Measurements from ENCODE around the gene ZEB1.

Gene ZEB1
- 89.6 to 190 reads per million in 2 donors for total RNA-seq

DNA sequence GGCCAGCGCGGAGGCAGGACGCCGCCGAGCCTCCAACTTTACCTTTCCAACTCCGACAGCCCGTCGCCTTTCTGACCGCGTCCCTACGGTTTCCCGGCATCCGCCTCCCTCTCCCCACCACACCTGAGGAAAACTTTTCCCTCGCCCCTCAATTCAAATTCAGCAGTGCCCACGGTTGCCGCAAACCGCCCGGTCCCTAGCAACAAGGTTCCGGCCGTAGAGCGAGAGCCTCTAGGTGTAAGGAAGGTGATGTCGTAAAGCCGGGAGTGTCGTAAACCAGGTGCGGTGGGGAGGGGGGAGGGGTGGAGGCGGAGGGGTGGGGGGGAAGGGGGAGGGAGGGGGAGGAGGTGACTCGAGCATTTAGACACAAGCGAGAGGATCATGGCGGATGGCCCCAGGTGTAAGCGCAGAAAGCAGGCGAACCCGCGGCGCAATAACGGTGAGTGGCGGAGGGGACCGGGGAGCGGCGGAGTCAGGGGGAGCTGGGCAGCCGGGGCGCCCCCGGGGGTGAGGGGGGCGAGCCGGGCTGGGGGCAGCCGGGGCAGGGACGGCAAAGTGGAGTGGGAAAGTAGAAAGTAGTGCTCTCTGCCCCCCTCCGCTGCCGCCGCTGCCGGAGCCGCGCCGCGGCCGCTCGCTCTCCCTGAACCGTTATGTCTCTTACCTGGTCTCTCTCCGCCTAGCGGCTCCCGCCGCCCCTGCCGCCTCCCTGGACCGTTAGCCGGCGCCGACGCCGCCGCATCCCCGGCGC is at the start of gene ZEB1:
ZEB1 (plus strand) TSS at position 363 of the 748 bp plus-strand sequence; CDS start at position 382, 19 bp downstream.
- DNase-seq = peak; percentile 78 to 98 (median 88)

DNA sequence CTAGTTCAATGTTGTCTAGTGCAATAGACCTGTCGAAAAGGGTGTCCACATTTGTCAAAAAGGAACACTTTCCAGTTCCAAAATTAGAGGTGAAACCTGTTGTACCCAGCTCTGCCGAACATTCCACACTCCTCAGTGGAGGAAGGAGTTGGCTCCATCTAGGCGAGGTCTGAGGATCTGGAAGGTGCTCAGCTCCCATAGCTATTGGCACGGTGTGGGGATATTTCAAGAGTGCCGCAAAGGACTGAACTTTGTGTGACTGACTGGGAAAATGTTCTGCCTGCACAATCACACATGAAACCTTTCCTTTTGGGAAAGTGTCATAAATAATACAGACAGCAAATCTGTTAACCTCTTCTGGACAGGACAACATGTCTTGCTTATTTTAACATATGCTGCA is 48.1 kb upstream of the ZEB1 start:
- DNase-seq = no peak

DNA sequence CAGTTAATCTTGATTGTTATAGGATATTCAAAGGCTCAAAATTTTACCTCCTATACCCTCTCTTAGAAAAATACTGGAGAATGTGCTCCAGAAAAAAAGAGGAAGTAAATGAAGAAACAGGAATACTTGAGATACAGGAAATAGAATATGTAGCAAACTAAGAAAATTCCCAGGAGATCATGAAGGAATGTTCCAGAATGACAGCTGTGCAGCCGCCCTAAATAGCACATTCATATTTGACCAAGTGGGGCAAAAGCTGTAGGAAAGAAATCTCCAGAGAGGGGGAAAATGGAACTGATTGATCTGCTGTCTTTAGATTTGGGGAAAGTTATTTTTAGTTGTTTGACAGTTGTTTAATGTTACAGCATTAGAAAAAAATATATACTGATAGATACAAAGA is 46.2 kb upstream of the ZEB1 start:
- DNase-seq = no peak

DNA sequence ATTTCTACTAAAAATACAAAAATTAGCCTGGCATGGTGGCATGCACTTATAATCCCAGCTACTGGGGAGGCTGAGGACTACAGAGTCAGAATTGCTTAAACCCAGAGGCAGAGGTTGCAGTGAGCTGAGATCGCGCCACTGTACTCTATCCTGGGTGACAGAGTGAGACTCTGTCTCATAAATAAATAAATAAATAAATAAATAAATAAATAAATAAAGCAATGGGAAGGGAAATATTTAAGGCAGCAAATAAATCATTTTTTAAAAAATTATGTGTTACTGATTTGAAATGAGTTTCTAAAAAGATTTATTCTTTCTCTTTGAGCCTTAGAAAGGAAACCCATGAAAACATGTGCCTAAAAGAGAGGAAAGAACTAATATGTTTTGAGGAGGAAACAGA is 45.2 kb upstream of the ZEB1 start:
- DNase-seq = no peak

DNA sequence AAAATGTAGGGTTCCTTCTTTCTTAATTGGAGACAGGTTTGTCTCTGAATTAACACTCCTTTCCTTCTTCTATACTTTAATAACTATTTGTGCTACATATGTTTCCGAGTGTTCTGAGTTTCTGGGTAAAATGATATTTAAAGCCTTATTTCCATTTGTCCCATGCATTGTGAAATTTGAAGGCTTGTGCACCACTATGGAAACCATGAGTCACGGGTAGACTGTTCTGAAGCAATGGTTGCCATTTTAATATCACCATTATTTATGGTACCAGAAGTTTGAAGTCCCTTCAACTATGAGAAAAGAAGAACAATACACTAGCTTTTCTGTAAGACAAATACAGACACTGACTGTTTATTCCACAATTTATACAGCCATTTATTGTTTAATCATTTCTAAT is 44.7 kb upstream of the ZEB1 start:
- DNase-seq = no peak

DNA sequence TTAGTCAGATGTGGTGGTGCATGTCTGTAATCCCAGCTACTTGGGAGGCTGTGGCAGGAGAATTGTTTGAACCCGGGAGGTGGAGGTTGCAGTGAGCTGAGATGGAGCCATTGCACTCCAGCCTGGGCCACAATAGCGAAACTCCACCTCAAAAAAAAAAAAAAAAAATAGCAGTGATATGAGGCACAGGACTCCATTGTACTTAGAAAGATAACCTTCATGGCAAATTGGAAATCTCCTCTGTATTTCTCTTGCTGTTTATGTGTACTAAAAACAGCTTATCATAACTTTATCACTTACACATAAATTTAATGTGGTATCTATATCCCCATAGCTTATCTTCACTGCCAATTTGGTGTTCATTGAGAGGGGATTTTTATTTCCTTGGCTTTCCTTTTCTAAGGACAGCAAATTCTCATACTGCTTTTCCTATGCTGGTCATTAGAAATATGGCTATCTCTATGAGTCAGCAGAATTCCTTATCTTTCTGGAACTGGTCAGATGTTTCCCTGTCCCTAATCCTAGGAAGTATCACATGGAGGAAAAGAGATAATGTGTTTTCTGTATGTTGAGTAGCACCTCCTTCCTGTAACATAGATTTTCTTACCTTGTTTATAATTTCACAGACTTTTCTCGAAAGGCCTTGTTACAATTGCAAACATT is 40.6 kb upstream of the ZEB1 start:
- DNase-seq = no peak

DNA sequence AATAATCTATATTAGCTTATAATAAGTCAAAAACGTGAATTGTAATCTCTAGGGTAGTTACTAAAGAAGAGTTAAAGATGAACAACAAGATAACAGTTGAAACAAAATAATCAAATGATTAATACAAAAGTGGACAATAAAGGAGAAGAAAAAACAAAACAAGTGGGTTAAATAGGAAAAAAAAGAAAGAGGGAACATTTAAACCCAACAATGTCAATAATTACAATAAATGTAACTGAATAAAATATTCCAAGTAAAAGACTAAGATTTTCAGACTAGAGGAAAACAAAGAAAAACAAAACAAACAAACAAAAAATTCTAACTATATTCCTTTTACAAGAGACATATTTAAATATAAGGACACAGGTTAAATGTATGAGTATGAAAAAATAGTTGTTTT is 38.0 kb upstream of the ZEB1 start:
- DNase-seq = no peak

DNA sequence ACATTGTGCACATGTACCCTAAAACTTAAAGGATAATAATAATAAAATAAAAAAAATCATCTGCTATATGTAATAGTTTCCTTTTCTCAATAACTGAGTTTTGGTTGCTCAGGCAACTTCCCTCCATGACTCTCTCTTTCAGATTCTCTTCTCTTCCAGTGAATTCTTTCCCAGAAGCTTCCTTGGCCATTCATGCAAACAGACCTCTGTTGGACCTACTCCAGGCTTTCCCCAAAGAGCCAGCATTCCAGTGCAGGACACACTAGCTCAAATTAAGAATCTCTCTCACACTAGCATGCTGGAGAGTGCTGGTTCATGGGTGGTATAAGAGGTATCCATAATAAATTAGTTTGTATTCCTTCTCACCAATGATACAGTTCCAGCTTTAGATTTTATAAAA is 31.0 kb upstream of the ZEB1 start:
- DNase-seq = no peak

DNA sequence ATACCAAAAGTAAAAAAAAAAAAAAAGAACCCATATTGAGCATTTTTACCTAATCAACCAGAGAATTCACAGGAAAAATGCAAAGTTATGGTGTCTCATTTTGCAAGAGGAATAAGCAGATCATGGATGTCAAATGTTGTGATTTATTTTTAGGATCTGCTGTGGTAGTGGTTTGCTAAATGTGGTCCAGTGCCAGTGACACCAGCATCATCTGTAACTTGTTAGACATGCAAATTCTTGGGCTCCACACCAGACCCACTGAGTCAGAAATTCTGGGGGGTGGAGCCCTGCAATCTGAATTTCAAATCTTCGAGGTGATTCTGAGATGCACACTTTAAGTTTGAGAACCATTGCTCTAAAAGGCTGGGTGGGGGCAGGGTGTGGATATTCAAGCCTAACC is 30.1 kb upstream of the ZEB1 start:
- DNase-seq = no peak

DNA sequence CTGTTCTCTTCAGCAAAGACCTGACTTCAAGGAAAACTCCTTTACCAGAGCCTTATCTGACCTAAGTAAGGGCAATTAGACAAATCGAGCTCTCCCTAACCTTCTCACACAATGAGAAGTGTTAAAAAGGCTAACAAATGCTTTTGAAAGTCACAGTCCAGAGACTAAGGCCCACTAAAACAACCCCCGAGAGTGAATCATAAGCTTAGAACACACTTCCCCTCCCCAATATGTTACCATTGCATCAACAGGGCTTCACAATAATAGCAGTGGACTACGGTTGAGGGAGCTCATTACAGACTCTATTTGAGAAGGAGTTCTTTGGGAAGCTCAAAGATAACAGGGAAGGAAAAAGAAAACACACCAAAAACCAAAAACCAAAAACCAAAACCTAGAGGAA is 28.6 kb upstream of the ZEB1 start:
- DNase-seq = no peak

DNA sequence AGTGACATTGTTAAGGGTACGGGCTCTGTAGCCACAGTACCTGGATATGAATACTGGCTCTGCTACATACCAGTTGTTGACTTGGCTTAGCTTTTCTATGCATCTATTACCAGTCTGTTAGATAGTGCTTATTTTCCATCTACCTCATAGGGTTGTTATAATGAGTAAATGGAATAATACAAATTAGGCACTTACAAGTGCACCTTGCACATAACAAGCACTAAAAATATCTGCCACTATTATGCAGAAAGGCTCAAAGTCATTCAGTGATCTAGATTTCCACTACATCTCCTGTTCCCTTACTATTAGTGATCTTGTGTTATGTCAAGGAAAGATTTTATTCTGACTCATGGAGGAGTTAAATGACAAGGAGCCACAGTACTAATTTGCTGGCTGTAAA is 27.9 kb upstream of the ZEB1 start:
- DNase-seq = no peak

DNA sequence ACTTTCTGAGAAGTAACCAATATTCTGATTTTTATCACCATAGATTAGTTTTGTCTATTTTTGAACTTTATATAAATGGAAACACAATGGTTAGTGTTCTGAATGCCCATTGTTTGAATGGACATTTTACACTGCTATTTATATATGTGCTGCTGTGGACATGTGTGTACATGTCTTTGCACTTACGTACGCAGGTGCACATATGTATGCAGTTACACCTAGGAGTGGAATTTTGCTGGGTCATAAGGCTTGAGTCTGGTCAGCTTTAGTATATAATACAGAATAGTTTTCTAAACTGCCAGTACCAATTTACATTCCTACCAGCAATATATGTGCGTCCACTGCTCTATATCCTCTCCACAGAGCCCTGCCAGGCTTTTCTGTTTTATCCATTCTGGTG is 24.5 kb upstream of the ZEB1 start:
- no peak for DNase-seq

DNA sequence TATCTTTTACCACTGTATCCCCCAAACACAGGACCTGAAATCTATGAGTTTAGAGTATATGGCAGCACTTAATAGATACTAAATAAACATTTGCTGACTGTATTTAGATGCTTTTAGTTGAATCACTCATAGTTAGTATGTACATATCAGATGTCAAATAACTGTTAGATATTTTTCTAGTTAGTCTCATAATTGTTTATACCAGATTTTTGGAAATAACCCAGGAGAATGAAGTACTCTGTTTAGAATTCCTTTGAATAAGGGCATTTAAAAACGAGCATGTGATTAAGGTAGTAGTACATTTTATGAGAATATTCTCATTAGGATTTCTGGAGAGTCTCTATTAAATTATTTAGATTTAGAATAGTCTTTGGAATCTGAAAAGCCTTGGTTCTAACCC is 22.3 kb upstream of the ZEB1 start:
- no peak for DNase-seq

DNA sequence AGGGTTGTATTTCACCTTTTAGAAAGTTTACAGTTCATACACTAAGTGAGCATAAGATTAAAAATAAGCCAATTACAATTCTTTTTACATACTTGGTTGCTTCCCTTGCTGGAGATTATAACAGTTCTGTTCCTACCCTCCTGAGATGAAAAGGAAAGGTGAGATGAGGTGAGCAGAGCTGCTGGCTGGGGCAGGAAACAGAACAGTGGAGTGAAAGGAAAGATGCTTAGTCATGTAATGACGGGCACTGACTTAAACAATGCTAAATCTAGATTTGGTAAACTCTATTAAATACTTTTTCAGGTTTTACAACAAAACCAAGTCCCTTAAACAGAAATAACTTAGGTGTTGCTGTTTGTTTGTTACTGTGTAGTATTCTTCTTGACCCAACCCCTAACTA is 19.9 kb upstream of the ZEB1 start:
- peak in 1 of 5 experiments; percentile 45 for DNase-seq

DNA sequence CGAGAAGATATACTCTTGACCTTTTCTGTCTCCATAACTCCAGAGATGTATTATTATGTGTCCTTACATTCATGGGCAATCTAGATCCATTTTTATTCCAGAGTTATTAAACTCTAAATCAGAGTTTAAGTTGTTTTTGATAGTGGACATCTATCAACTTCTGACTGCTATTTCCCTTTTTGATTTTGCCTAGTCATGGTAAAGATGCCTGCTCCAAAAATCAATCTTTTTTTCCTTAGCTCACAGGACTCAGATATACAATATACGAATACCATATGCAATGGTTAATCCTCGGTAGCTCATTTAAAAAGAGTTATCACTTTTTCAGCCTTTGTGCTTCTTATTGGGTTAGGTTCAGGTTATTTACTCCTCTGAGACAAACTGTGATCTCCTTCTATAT is 15.8 kb upstream of the ZEB1 start:
- DNase-seq = no peak

DNA sequence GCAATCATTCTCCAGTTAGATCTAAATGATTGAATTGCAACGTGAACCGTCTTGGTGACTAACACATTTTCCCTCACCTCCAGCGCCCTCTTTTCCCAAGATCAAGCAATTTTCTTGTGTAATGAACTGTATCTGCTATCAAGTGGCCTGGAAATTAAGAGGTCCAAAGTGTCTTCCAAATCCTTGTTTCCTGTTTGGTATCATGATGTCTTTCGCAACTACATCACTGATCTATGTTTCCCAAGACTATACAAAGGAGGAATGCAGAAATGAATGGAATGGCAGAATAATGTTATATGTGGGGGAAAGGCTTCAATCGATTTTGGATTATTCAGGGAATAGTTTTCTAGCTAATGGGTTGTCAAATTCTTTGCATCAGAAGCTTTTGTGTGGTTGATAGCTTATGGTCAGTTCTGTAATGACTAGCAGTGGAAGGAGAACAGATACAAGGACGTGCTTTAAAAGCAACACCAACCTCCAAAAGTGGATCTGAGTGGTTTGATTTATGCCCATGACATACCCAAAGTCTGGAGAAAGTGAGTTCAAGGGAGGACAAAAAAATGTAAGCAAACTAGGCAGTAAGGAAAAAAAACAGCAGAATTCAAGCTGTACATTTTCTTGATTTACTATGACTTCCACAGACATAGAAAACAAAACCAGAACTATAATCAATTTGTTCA is 14.6 kb upstream of the ZEB1 start:
- no peak for DNase-seq

DNA sequence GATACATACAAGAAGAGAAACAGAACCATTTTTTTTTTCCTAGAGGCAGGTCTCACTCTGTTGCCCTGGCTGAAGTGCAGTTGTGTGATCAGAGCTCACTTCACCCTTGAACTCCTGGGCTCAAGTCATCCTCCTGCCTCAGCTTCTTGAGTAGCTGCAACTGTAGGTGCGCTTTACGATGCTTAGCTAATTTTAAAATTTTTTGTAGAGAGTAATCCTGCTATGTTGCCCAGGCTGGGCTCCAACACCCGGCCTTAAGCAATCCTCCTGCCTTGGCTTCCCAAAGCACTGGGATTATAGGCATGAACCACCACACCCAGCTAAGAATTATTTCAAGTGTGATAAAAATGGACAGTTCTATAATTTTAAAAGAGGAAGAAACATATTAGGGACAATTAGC is 5.6 kb upstream of the ZEB1 start:
- DNase-seq = no peak

DNA sequence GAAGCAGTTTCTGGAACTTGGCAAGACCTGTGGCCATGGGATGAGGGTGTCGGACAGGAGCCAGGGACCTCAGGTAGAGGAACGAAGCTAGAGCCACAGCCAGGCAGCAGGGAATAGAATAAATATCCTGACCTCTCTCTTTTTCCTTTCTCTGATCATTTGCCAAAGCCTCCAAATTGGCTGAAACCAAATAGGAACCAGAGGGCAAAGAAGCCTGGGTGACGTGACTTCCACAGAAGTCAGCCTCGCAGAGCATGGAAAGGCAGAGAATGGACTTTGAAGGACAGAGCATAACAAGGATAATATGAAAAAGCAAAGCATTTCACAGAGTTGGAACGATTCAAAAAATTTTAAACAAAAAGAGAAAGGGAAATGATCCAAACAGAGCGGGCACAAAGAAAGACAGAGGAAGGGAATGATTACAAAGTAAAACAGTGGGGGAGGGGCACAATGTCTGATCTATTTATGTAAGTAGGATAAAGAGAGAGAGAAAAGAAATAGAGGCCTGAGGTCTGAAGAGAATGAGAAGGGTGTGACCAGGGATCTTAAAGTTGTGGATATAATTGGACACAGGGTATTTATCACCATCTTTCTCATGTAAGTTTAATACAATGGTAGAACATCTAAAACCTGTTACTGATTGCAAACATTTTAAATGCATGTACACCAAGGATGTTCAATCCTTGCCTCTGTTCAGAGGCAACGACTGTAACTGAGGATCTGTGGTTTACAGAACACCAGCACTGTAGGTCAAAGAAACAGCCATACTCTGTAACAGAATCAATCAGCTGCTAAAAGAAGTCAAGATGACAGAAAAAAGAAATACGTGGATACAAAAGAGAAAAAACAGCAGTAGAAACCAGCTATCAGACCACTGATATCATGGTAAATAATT is 4.5 kb upstream of the ZEB1 start:
- DNase-seq = no peak

DNA sequence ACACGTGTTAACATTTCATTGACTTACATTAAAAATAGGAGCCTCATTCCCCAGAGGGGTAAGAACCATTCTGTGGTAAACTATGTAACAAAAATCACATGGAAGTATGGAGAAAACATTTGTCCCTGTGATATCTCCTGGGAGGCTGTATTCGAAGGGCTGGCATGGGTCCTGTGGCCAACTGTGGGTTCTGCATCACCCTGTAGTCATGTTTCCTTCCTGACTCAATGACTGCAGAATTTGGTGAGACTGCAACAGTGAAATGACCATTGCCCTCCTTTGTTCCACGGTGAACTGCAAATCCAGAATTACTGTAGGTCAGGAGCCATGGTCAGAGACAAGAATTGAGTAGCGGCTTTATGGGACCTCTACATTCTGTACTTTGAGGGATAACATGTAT is 3.6 kb upstream of the ZEB1 start:
- DNase-seq = no peak

DNA sequence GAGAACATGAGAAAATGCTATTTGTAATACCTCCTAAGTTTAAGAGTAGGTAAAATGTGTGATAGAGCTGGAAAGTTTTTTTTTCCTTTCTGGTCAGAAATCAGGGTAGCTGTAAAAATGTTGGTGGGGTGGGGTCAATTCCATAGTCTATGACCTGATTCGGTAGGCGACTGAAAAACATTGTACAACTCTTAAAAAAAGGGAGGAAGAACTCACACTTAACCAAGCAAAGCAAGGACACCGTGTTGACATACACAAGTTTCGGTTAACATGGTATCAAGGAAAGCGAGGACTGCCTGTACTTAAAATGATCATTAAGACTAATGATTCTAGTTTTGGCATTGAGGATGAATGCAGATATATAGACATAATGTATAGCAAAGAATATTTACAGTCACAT is 1.8 kb upstream of the ZEB1 start:
- DNase-seq = no peak

DNA sequence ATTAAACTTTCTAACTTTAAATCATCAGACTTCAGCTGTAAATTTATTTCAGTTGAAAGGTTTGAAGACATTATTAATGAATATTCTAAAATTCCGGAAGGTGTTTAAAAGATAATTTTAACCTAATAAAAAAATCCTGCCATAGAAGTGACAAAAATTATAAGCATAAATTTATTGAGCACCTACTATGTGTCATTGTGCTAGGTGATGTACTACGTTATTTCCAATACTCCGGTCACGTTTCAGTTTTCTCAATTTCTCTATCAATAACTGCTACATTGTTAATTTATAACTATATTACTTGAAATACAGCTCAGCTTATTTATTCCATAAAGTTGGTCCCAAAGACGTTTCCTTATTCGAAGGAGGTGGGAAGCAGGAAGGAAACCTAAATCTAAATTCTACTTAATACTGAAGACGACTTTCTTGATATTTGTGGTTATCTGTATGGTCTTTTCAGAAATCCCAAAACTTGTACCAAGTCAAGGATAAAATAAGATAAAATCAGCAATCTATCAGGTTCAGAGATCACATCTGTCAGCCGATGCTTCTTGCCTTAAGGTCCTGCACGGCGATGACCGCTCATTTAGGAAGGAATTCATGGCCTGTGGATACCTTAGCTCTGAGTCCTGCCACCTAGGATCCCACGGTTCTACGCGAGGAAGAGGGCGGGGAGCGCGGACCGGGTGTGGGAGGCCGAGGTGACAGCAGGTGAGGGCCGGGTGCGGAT is 1.2 kb upstream of the ZEB1 start:
- DNase-seq = peak in 3 of 5 experiments; percentile 41 to 68 (median 65)

DNA sequence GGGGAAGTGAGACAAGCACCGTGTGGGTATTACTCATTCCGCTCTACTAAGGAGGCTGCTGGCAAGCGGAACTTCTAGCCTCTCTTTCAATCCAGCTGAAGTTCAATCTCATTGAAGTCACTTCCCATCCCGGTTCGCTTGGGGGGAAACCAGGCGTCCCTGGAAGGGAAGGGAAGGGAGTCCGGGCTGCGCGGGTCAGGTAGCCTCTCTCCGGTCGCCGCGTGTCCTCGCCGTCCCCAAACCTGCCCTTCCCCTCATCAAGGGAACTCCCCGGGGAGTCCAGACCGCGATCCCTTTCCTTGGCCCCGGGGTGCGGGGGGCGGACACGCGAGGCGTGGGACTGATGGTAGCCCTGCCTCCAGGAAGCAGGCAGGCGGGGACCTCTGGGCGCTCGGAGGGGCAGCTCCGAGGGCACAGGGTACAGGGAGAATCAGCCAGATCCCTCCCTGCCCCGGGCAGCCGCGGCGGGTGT is 598 bp upstream of the ZEB1 start:
- peak in 4 of 5 experiments; percentile 55 to 92 (median 64) for DNase-seq

All from T-helper 2 cell (primary cell).